ENCODE measurements around the gene MS4A10.

GRCh38 chr11:60750911-60751310 lies 34.2 kb upstream of the MS4A10 start:
- TF ChIP-seq, protein P1, sequence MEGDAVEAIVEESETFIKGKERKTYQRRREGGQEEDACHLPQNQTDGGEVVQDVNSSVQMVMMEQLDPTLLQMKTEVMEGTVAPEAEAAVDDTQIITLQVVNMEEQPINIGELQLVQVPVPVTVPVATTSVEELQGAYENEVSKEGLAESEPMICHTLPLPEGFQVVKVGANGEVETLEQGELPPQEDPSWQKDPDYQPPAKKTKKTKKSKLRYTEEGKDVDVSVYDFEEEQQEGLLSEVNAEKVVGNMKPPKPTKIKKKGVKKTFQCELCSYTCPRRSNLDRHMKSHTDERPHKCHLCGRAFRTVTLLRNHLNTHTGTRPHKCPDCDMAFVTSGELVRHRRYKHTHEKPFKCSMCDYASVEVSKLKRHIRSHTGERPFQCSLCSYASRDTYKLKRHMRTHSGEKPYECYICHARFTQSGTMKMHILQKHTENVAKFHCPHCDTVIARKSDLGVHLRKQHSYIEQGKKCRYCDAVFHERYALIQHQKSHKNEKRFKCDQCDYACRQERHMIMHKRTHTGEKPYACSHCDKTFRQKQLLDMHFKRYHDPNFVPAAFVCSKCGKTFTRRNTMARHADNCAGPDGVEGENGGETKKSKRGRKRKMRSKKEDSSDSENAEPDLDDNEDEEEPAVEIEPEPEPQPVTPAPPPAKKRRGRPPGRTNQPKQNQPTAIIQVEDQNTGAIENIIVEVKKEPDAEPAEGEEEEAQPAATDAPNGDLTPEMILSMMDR (IDR thresholded peaks at IDR 0.05): no peak
- TF ChIP-seq POLR2A (IDR thresholded peaks at IDR 0.05): no peak

Measured in body of pancreas (tissue), 4 donors.